ENCODE data around the gene BIRC3.

- no peak for TF ChIP-seq CTCF (IDR thresholded peaks at IDR 0.05)
- TF ChIP-seq EZH2 (IDR thresholded peaks at IDR 0.05; ENCODE audit: borderline replicate concordance, insufficient read depth, low read depth, low read length, poor library complexity, severe bottlenecking): no peak
Measured at GRCh38 chr11:102360681-102361080, 43.4 kb downstream of the BIRC3 start.

Data from B cell (primary cell).